ENCODE data around the gene PHACTR1.

PHACTR1 gene

GRCh38 chr6:13300643-13301590 is 584.4 kb downstream of the PHACTR1 start:
- Histone ChIP-seq H3K36me3 (replicated peaks in 1 of 2; ENCODE audit: control insufficient read depth in 2 of 2, insufficient read depth in 2 of 2, low read length in 2 of 2) (peaks cover 43 to 91% of the 10 kb centered on the region in 2 donors), H4K91ac (ENCODE audit: low read depth, low read length, poor library complexity) (no peak overlapping the region), H2AFZ (ENCODE audit: low read length) (no peak overlapping the region), H3K27me3 (ENCODE audit: control insufficient read depth in 3 of 3, insufficient read depth in 3 of 3, low read depth in 1 of 3, low read length in 3 of 3) (no peaks in the 10 kb centered on the region), H3K18ac (ENCODE audit: low read length) (no peak overlapping the region), H3K23ac (ENCODE audit: low read depth, low read length, poor library complexity) (no peak overlapping the region), H2BK5ac (ENCODE audit: low read length) (no peak overlapping the region), H2BK120ac (ENCODE audit: low read depth, low read length) (no peak overlapping the region), H3K79me1 (ENCODE audit: low read depth, low read length) (no peaks in the 10 kb centered on the region), H3K9me3 (replicated peaks in 1 of 2; ENCODE audit: control insufficient read depth in 2 of 2, insufficient read depth in 1 of 2, low read depth in 1 of 2, low read length in 2 of 2) (no peaks in the 10 kb centered on the region), H2BK15ac (ENCODE audit: low read length) (no peak overlapping the region), H2AK5ac (ENCODE audit: low read depth, low read length) (no peak overlapping the region), H3K4me3 (ENCODE audit: low read length in 2 of 2) (no peak overlapping the region), H3K4me2 (ENCODE audit: insufficient read depth, low read length, poor library complexity, severe bottlenecking) (no peak overlapping the region), H3K4me1 (ENCODE audit: control insufficient read depth in 2 of 2, insufficient read depth in 1 of 2, low read depth in 1 of 2, low read length in 2 of 2) (no peaks in the 10 kb centered on the region), H3K27ac (replicated peaks; ENCODE audit: low read length) (no peak overlapping the region), H3K9ac (ENCODE audit: low read depth, low read length, poor library complexity) (no peak overlapping the region), H3K14ac (ENCODE audit: low read length) (no peak overlapping the region), H2BK12ac (ENCODE audit: low read length) (no peak overlapping the region), H4K8ac (ENCODE audit: low read depth, low read length) (no peak overlapping the region), H3K4ac (ENCODE audit: low read length) (no peak overlapping the region)
- DNase-seq (ENCODE audit: low spot score): no peak
- WGBS, 2 donors (ENCODE audit: extremely low coverage in 2 of 2, insufficient read length in 2 of 2, insufficient replicate concordance in 1 of 2): no CpG with 5 or more reads among the region's 9 CpGs

- no peak overlapping the region for H4K8ac ChIP-seq (ENCODE audit: low read depth, low read length)
- no peaks in the 10 kb centered on the region for H3K79me1 ChIP-seq (ENCODE audit: low read depth, low read length)
- no peaks in the 10 kb centered on the region for H3K9me3 ChIP-seq (replicated peaks in 1 of 2; ENCODE audit: control insufficient read depth in 2 of 2, insufficient read depth in 1 of 2, low read depth in 1 of 2, low read length in 2 of 2)
- H3K4me3 ChIP-seq (ENCODE audit: low read length in 2 of 2): no peak overlapping the region
- H4K91ac ChIP-seq (ENCODE audit: low read depth, low read length, poor library complexity): no peak overlapping the region
- H3K4me2 ChIP-seq (ENCODE audit: insufficient read depth, low read length, poor library complexity, severe bottlenecking): no peak overlapping the region
- H3K4me1 ChIP-seq (ENCODE audit: control insufficient read depth in 2 of 2, insufficient read depth in 1 of 2, low read depth in 1 of 2, low read length in 2 of 2): no peaks in the 10 kb centered on the region
- H3K4ac ChIP-seq (ENCODE audit: low read length): no peak overlapping the region
- H3K27me3 ChIP-seq (ENCODE audit: control insufficient read depth in 3 of 3, insufficient read depth in 3 of 3, low read depth in 1 of 3, low read length in 3 of 3): no peaks in the 10 kb centered on the region
- no peak overlapping the region for H2BK12ac ChIP-seq (ENCODE audit: low read length)
- WGBS, 2 donors (ENCODE audit: extremely low coverage in 2 of 2, insufficient read length in 2 of 2, insufficient replicate concordance in 1 of 2): no CpG with 5 or more reads among the region's 7 CpGs
- no peak overlapping the region for H2BK120ac ChIP-seq (ENCODE audit: low read depth, low read length)
- peak overlapping the region; percentile 45 for H3K23ac ChIP-seq (ENCODE audit: low read depth, low read length, poor library complexity)
- no peak overlapping the region for H3K18ac ChIP-seq (ENCODE audit: low read length)
- no peak overlapping the region for H2BK5ac ChIP-seq (ENCODE audit: low read length)
- no peak overlapping the region for H2AFZ ChIP-seq (ENCODE audit: low read length)
- no peak overlapping the region for H3K27ac ChIP-seq (replicated peaks; ENCODE audit: low read length)
- no peak overlapping the region for H3K9ac ChIP-seq (ENCODE audit: low read depth, low read length, poor library complexity)
- H3K14ac ChIP-seq (ENCODE audit: low read length): peak overlapping the region; percentile 50
- H3K36me3 ChIP-seq (replicated peaks in 1 of 2; ENCODE audit: control insufficient read depth in 2 of 2, insufficient read depth in 2 of 2, low read length in 2 of 2): peaks cover 39 to 97% of the 10 kb centered on the region in 2 donors
- H2AK5ac ChIP-seq (ENCODE audit: low read depth, low read length): no peak overlapping the region
- H2BK15ac ChIP-seq (ENCODE audit: low read length): no peak overlapping the region
- DNase-seq (ENCODE audit: low spot score): no peak
These were observed 585.7 kb downstream of the PHACTR1 start for GRCh38 chr6:13302291-13302690.

- Histone ChIP-seq H3K27me3 (ENCODE audit: control insufficient read depth in 3 of 3, insufficient read depth in 3 of 3, low read depth in 1 of 3, low read length in 3 of 3) (no peaks in the 10 kb centered on the region), H2AK5ac (ENCODE audit: low read depth, low read length) (no peak overlapping the region), H3K79me1 (ENCODE audit: low read depth, low read length) (no peaks in the 10 kb centered on the region), H3K23ac (ENCODE audit: low read depth, low read length, poor library complexity) (peak overlapping the region; percentile 45), H4K91ac (ENCODE audit: low read depth, low read length, poor library complexity) (no peak overlapping the region), H2BK120ac (ENCODE audit: low read depth, low read length) (no peak overlapping the region), H3K9me3 (replicated peaks in 1 of 2; ENCODE audit: control insufficient read depth in 2 of 2, insufficient read depth in 1 of 2, low read depth in 1 of 2, low read length in 2 of 2) (no peaks in the 10 kb centered on the region), H3K18ac (ENCODE audit: low read length) (no peak overlapping the region), H3K4ac (ENCODE audit: low read length) (no peak overlapping the region), H3K9ac (ENCODE audit: low read depth, low read length, poor library complexity) (no peak overlapping the region), H2BK12ac (ENCODE audit: low read length) (no peak overlapping the region), H3K4me2 (ENCODE audit: insufficient read depth, low read length, poor library complexity, severe bottlenecking) (no peak overlapping the region), H2BK5ac (ENCODE audit: low read length) (no peak overlapping the region), H3K4me3 (ENCODE audit: low read length in 2 of 2) (no peak overlapping the region), H3K14ac (ENCODE audit: low read length) (peak overlapping the region; percentile 50), H3K36me3 (replicated peaks in 1 of 2; ENCODE audit: control insufficient read depth in 2 of 2, insufficient read depth in 2 of 2, low read length in 2 of 2) (peaks cover 41 to 97% of the 10 kb centered on the region in 2 donors), H3K4me1 (ENCODE audit: control insufficient read depth in 2 of 2, insufficient read depth in 1 of 2, low read depth in 1 of 2, low read length in 2 of 2) (no peaks in the 10 kb centered on the region), H2AFZ (ENCODE audit: low read length) (no peak overlapping the region), H3K27ac (replicated peaks; ENCODE audit: low read length) (no peak overlapping the region), H4K8ac (ENCODE audit: low read depth, low read length) (no peak overlapping the region), H2BK15ac (ENCODE audit: low read length) (no peak overlapping the region)
- no peak for DNase-seq (ENCODE audit: low spot score)
- 100% methylated on average over 3 of the region's 17 CpGs; no CpG with 5 or more reads in 1 of the 2 donors for WGBS, 2 donors (ENCODE audit: extremely low coverage in 2 of 2, insufficient read length in 2 of 2, insufficient replicate concordance in 1 of 2)
These were observed 586.4 kb downstream of the PHACTR1 start for GRCh38 chr6:13302751-13303667.

GRCh38 chr6:13303668-13304017 is 587.1 kb downstream of the PHACTR1 start:
- Histone ChIP-seq H3K79me1 (ENCODE audit: low read depth, low read length) (peaks cover 1% of the 10 kb centered on the region), H2AFZ (ENCODE audit: low read length) (no peak overlapping the region), H4K91ac (ENCODE audit: low read depth, low read length, poor library complexity) (no peak overlapping the region), H3K18ac (ENCODE audit: low read length) (no peak overlapping the region), H2BK15ac (ENCODE audit: low read length) (no peak overlapping the region), H3K4ac (ENCODE audit: low read length) (no peak overlapping the region), H3K4me2 (ENCODE audit: insufficient read depth, low read length, poor library complexity, severe bottlenecking) (no peak overlapping the region), H3K4me1 (ENCODE audit: control insufficient read depth in 2 of 2, insufficient read depth in 1 of 2, low read depth in 1 of 2, low read length in 2 of 2) (no peaks in the 10 kb centered on the region), H3K9me3 (replicated peaks in 1 of 2; ENCODE audit: control insufficient read depth in 2 of 2, insufficient read depth in 1 of 2, low read depth in 1 of 2, low read length in 2 of 2) (no peaks in the 10 kb centered on the region), H3K14ac (ENCODE audit: low read length) (no peak overlapping the region), H3K36me3 (replicated peaks in 1 of 2; ENCODE audit: control insufficient read depth in 2 of 2, insufficient read depth in 2 of 2, low read length in 2 of 2) (peaks cover 43 to 99% of the 10 kb centered on the region in 2 donors), H3K4me3 (ENCODE audit: low read length in 2 of 2) (no peak overlapping the region), H2BK5ac (ENCODE audit: low read length) (no peak overlapping the region), H2BK120ac (ENCODE audit: low read depth, low read length) (no peak overlapping the region), H2BK12ac (ENCODE audit: low read length) (no peak overlapping the region), H3K27ac (replicated peaks; ENCODE audit: low read length) (no peak overlapping the region), H2AK5ac (ENCODE audit: low read depth, low read length) (no peak overlapping the region), H3K27me3 (ENCODE audit: control insufficient read depth in 3 of 3, insufficient read depth in 3 of 3, low read depth in 1 of 3, low read length in 3 of 3) (no peaks in the 10 kb centered on the region), H4K8ac (ENCODE audit: low read depth, low read length) (no peak overlapping the region), H3K23ac (ENCODE audit: low read depth, low read length, poor library complexity) (no peak overlapping the region), H3K9ac (ENCODE audit: low read depth, low read length, poor library complexity) (no peak overlapping the region)
- no peak for DNase-seq (ENCODE audit: low spot score)
- WGBS, 2 donors (ENCODE audit: extremely low coverage in 2 of 2, insufficient read length in 2 of 2, insufficient replicate concordance in 1 of 2): no CpG with 5 or more reads among the region's 7 CpGs
